H9 (cell line): ENCODE measurements around the gene SLC24A3. TPM values are rescaled to one million over a fixed set of nuclear protein-coding genes. Genes with fewer than 3 reads are reported as not detected.

Source experiments
- DNase-seq: peaks from one replicate; pipeline ENCODE4 v3.0.0-alpha.2; 2017
- H2AFZ ChIP-seq: one replicate; pipeline ENCODE4 v1.6.1; 2013; ENCODE audit warnings: mild to moderate bottlenecking, low read length, control low read depth, moderate library complexity
- H2AK5ac ChIP-seq: 2 replicates; pipeline ENCODE4 v1.6.1; 2013; ENCODE audit warnings: low read length, control low read depth, mixed read lengths; ENCODE audit not compliant: insufficient read length
- H2BK120ac ChIP-seq: one replicate; pipeline ENCODE4 v1.6.1; 2013; ENCODE audit warnings: low read depth, mild to moderate bottlenecking, low read length, control low read depth, inconsistent platforms; ENCODE audit not compliant: poor library complexity, severe bottlenecking
- H2BK12ac ChIP-seq: 2 replicates; pipeline ENCODE4 v1.6.1; 2013; ENCODE audit warnings: low read length, control low read depth, mixed read lengths, low read depth; ENCODE audit not compliant: insufficient read length
- H2BK15ac ChIP-seq: 2 replicates; pipeline ENCODE4 v1.6.1; 2013; ENCODE audit warnings: low read depth, low read length, control low read depth
- H2BK20ac ChIP-seq: one replicate; pipeline ENCODE4 v1.6.1; 2013; ENCODE audit warnings: low read depth, mild to moderate bottlenecking, low read length, control low read depth, inconsistent platforms; ENCODE audit not compliant: poor library complexity, severe bottlenecking
- H2BK5ac ChIP-seq: 2 replicates; pipeline ENCODE4 v1.6.1; 2013; ENCODE audit warnings: low read length, control low read depth, mixed read lengths; ENCODE audit not compliant: insufficient read length
- H3K14ac ChIP-seq: 2 replicates; pipeline ENCODE4 v1.6.1; 2013; ENCODE audit warnings: low read length, control low read depth; ENCODE audit not compliant: insufficient read depth
- H3K18ac ChIP-seq: 2 replicates; pipeline ENCODE4 v1.6.1; 2013; ENCODE audit warnings: low read depth, mild to moderate bottlenecking, mixed read lengths, low read length, control low read depth; ENCODE audit not compliant: insufficient read length
- H3K23ac ChIP-seq: 2 replicates; pipeline ENCODE4 v1.6.1; 2013; ENCODE audit warnings: low read length, control low read depth, mixed read lengths, low read depth; ENCODE audit not compliant: insufficient read length
- H3K23me2 ChIP-seq: 2 replicates; pipeline ENCODE4 v1.6.1; 2013; ENCODE audit warnings: low read depth, mild to moderate bottlenecking, mixed read lengths, low read length, control low read depth; ENCODE audit not compliant: insufficient read length, poor library complexity, severe bottlenecking
- H3K27ac ChIP-seq: 2 replicates; pipeline ENCODE4 v1.5.1; 2013; ENCODE audit warnings: low read length, control low read depth, mixed read lengths, low read depth; ENCODE audit not compliant: insufficient read length
- H3K27me3 ChIP-seq: 2 replicates; pipeline ENCODE4 v1.6.1; 2013; ENCODE audit warnings: low read length, control low read depth, inconsistent platforms; ENCODE audit not compliant: insufficient read depth
- H3K4ac ChIP-seq: 2 replicates; pipeline ENCODE4 v1.6.1; 2013; ENCODE audit warnings: low read depth, mild to moderate bottlenecking, control low read depth, inconsistent platforms, low read length, moderate library complexity
- H3K4me1 ChIP-seq: 2 replicates; pipeline ENCODE4 v1.6.1; 2013; ENCODE audit warnings: low read length, control low read depth, inconsistent platforms; ENCODE audit not compliant: insufficient read depth
- H3K4me2 ChIP-seq: 2 replicates; pipeline ENCODE4 v1.6.1; 2013; ENCODE audit warnings: low read length, control low read depth, mixed read lengths; ENCODE audit not compliant: insufficient read length, insufficient read depth
- H3K56ac ChIP-seq: 2 replicates; pipeline ENCODE4 v1.6.1; 2013; ENCODE audit warnings: low read depth, mild to moderate bottlenecking, mixed read lengths, low read length, control low read depth; ENCODE audit not compliant: insufficient read length
- H3K79me1 ChIP-seq: 2 replicates; pipeline ENCODE4 v1.6.1; 2013; ENCODE audit warnings: low read depth, mild to moderate bottlenecking, moderate library complexity, low read length, control low read depth, inconsistent platforms; ENCODE audit not compliant: insufficient read depth, poor library complexity, severe bottlenecking
- H3K79me2 ChIP-seq: 2 replicates; pipeline ENCODE4 v1.6.1; 2013; ENCODE audit warnings: low read length, control low read depth, inconsistent platforms; ENCODE audit not compliant: insufficient read depth
- H3K9ac ChIP-seq: 2 replicates; pipeline ENCODE4 v1.6.1; 2013; ENCODE audit warnings: low read length, control low read depth, mixed read lengths; ENCODE audit not compliant: insufficient read length; ENCODE audit errors: extremely low read depth
- H3K9me3 ChIP-seq: one replicate; pipeline ENCODE4 v1.6.1; 2013; ENCODE audit warnings: low read depth, low read length, inconsistent platforms; ENCODE audit not compliant: control insufficient read depth
- H3T11ph ChIP-seq: one replicate; pipeline ENCODE4 v1.6.1; 2013; ENCODE audit warnings: mild to moderate bottlenecking, low read length, control low read depth, inconsistent platforms
- H4K20me1 ChIP-seq: one replicate; pipeline ENCODE4 v1.6.1; 2013; ENCODE audit not compliant: control insufficient read depth, insufficient read length, insufficient read depth
- H4K5ac ChIP-seq: 2 replicates; pipeline ENCODE4 v1.6.1; 2013; ENCODE audit warnings: low read depth, mild to moderate bottlenecking, mixed read lengths, low read length, control low read depth; ENCODE audit not compliant: insufficient read length
- H4K8ac ChIP-seq: replicated peaks from 2 replicates; pipeline ENCODE4 v1.6.1; 2013; ENCODE audit warnings: low read length, control low read depth, mixed read lengths, low read depth; ENCODE audit not compliant: insufficient read length
- H4K91ac ChIP-seq: 2 replicates; pipeline ENCODE4 v1.6.1; 2013; ENCODE audit warnings: low read depth, mild to moderate bottlenecking, moderate library complexity, mixed read lengths, low read length, control low read depth; ENCODE audit not compliant: insufficient read length
- H3K27ac Mint-ChIP-seq, 3 experiments: 2 replicates in 2 of 3; 3 replicates in 1 of 3; pipeline ENCODE4 v1.8.0; 2020 to 2021; ENCODE audit warnings: mixed read lengths in 3 of 3, mild to moderate bottlenecking in 1 of 3, moderate library complexity in 1 of 3
- H3K27me3 Mint-ChIP-seq: 2 replicates; pipeline ENCODE4 v1.8.0; 2021; ENCODE audit warnings: low read depth, mild to moderate bottlenecking, moderate library complexity, mixed read lengths
- H3K36me3 Mint-ChIP-seq, 3 experiments: 2 replicates in 2 of 3; 3 replicates in 1 of 3; pipeline ENCODE4 v1.8.0; 2020 to 2021; ENCODE audit warnings: low read depth in 3 of 3, mixed read lengths in 3 of 3; ENCODE audit not compliant: insufficient read depth in 1 of 3
- H3K4me1 Mint-ChIP-seq, 2 experiments: 2 replicates each; pipeline ENCODE4 v1.8.0; 2020; ENCODE audit warnings: mixed read lengths in 2 of 2
- H3K4me3 Mint-ChIP-seq, 2 experiments: 2 replicates in 1 of 2; 3 replicates in 1 of 2; pipeline ENCODE4 v1.8.0; 2020 to 2021; ENCODE audit warnings: mild to moderate bottlenecking in 2 of 2, mixed read lengths in 2 of 2, moderate library complexity in 1 of 2
- H3K9me3 Mint-ChIP-seq, 2 experiments: 2 replicates in 1 of 2; 3 replicates in 1 of 2; pipeline ENCODE4 v1.8.0; 2020; ENCODE audit warnings: mild to moderate bottlenecking in 2 of 2, mixed read lengths in 2 of 2, moderate library complexity in 1 of 2
- CTCF ChIP-seq: fragments of 200-600 bp; sonication (generic); conservative IDR thresholded peaks from 3 replicates; pipeline ENCODE4 v1.8.0; 2021; ENCODE audit warnings: antibody characterized with exemption, mild to moderate bottlenecking
- WGBS: extraction: QIAGEN DNeasy Blood & Tissue Kit; methylation state at CpG from one replicate; pipeline ENCODE4 v1.1.7; 2013; ENCODE audit warnings: missing lambda C conversion rate, low lambda C conversion rate, mixed read lengths; ENCODE audit not compliant: insufficient read length; ENCODE audit errors: extremely low coverage; 5-methylcytosine and 5-hydroxymethylcytosine counted together
- total RNA-seq: library from RNA; stranded (reverse); gene quantifications from 2 replicates; pipeline ENCODE4 v1.2.1, GENCODE V29; 2021

SLC24A3 gene
- total RNA-seq, 1 experiment from 2014 or later: 0.83 TPM

- no peaks in the 10 kb centered on the region for H3K9me3 ChIP-seq
- H3T11ph ChIP-seq: no peak overlapping the region
- no peak overlapping the region for H3K4me2 ChIP-seq
- H3K79me1 ChIP-seq: no peaks in the 10 kb centered on the region
- no peaks in the 10 kb centered on the region for H3K79me2 ChIP-seq
- Mint-ChIP-seq H3K4me3 (no peak overlapping the region), H3K27me3 (peaks cover 7% of the 10 kb centered on the region), H3K27ac (no peak overlapping the region), H3K4me1 (no peaks in the 10 kb centered on the region; a peak in 1 of 4 replicates), H3K36me3 (peaks cover 0 to 4% (median 3%) of the 10 kb centered on the region in 3 experiments; a peak in 3 of 7 replicates), H3K9me3 (peaks cover 4 to 7% of the 10 kb centered on the region in 2 experiments; a peak in 4 of 5 replicates)
- no peaks in the 10 kb centered on the region for H3K4me1 ChIP-seq
- H4K8ac ChIP-seq: no peak overlapping the region
- H3K56ac ChIP-seq: no peak overlapping the region
- no peak overlapping the region for H4K91ac ChIP-seq
- no peak for DNase-seq
- no peaks in the 10 kb centered on the region for H3K23me2 ChIP-seq
- no peak overlapping the region for H3K27ac ChIP-seq
- H3K4ac ChIP-seq: no peak overlapping the region
- H4K20me1 ChIP-seq: no peaks in the 10 kb centered on the region
- no peak overlapping the region for H3K23ac ChIP-seq
- no peak overlapping the region for H2AK5ac ChIP-seq
- no peak overlapping the region for H2BK5ac ChIP-seq
- H3K9ac ChIP-seq: no peak overlapping the region
- H2AFZ ChIP-seq: no peak overlapping the region
- H2BK120ac ChIP-seq: no peak overlapping the region
- H2BK20ac ChIP-seq: no peak overlapping the region
- H3K27me3 ChIP-seq: no peaks in the 10 kb centered on the region
- TF ChIP-seq CTCF: no peak
- H2BK15ac ChIP-seq: no peak overlapping the region
- H3K18ac ChIP-seq: no peak overlapping the region
- H2BK12ac ChIP-seq: no peak overlapping the region
- H3K14ac ChIP-seq: no peak overlapping the region
- no peak overlapping the region for H4K5ac ChIP-seq
- WGBS: no CpG with 5 or more reads among the region's 5 CpGs
Observed at GRCh38 chr20:19672498-19672897, 460.1 kb downstream of the SLC24A3 start.
